HEK293 (cell line): ENCODE measurements around the gene RMND1.

Source experiments
- CTCF ChIA-PET: fragments of 350-600 bp; formaldehyde crosslinking; extraction: SDS; loops from one replicate; lab custom pipeline; 2021; ENCODE audit warnings: antibody characterized with exemption; lab: Yijun Ruan, JAX
- POLR2A ChIA-PET: fragments of 300-600 bp; formaldehyde crosslinking; extraction: SDS; loops from one replicate; lab custom pipeline; 2020; ENCODE audit warnings: antibody characterized with exemption, inconsistent platforms; lab: Yijun Ruan, JAX
- H3K27ac ChIP-seq: fragments of 200-500 bp; sonication (Bioruptor generic); 2 replicates; pipeline ENCODE4 v1.5.1; 2014; ENCODE audit warnings: low read depth, low read length, control low read depth, inconsistent platforms; ENCODE audit errors: extremely low read depth
- H3K36me3 ChIP-seq, 2 experiments: fragments of 200-500 bp in 1 of 2; sonication (Bioruptor generic) in 1 of 2; 1 replicate in 1 of 2; 2 replicates in 1 of 2; pipeline ENCODE4 v1.5.1; 2014 to 2017; ENCODE audit warnings: inconsistent platforms in 2 of 2, low read length in 2 of 2; ENCODE audit not compliant: control insufficient read depth in 2 of 2, insufficient read depth in 1 of 2
- H3K4me1 ChIP-seq: fragments of 200-500 bp; sonication (Bioruptor generic); 2 replicates; pipeline ENCODE4 v1.5.1; 2014; ENCODE audit warnings: mild to moderate bottlenecking, low read length, inconsistent platforms; ENCODE audit not compliant: control insufficient read depth, insufficient read depth
- H3K4me3 ChIP-seq: 2 replicates; pipeline ENCODE4 v1.5.1; 2011; ENCODE audit warnings: low read depth, mild to moderate bottlenecking, control low read depth, low read length, moderate library complexity
- H3K9me3 ChIP-seq: fragments of 200-500 bp; sonication (Bioruptor generic); 2 replicates; pipeline ENCODE4 v1.5.1; 2014; ENCODE audit warnings: low read depth, low read length, inconsistent platforms; ENCODE audit not compliant: control insufficient read depth, insufficient read depth
- GLIS1 ChIP-seq: fragments of 450-650 bp; formaldehyde crosslinking; IDR thresholded peaks from 2 replicates; pipeline ENCODE4 v1.5.1; 2016; ENCODE audit warnings: missing biosample characterization, missing genetic modification characterization
- HIC1 ChIP-seq: fragments of 450-650 bp; formaldehyde crosslinking; IDR thresholded peaks from 2 replicates; pipeline ENCODE4 v1.5.1; 2016; ENCODE audit warnings: missing biosample characterization, missing genetic modification characterization
- HOXA7 ChIP-seq: sonication (generic); formaldehyde crosslinking; IDR thresholded peaks from 2 replicates; pipeline ENCODE4 v1.8.1; 2022; ENCODE audit warnings: missing genetic modification reagents, borderline replicate concordance
- IKZF3 ChIP-seq: fragments of 450-650 bp; IDR thresholded peaks from 2 replicates; pipeline ENCODE4 v1.5.0; 2018; ENCODE audit warnings: missing biosample characterization, mild to moderate bottlenecking, missing genetic modification characterization, moderate library complexity
- INSM2 ChIP-seq: fragments of 450-650 bp; formaldehyde crosslinking; IDR thresholded peaks from 2 replicates; pipeline ENCODE4 v1.5.1; 2016; ENCODE audit warnings: missing biosample characterization, missing genetic modification characterization
- KLF10 ChIP-seq: fragments of 450-650 bp; IDR thresholded peaks from 2 replicates; pipeline ENCODE4 v1.5.1; 2018; ENCODE audit warnings: missing biosample characterization, mild to moderate bottlenecking, missing genetic modification characterization
- MYNN ChIP-seq: fragments of 450-650 bp; formaldehyde crosslinking; IDR thresholded peaks from 2 replicates; pipeline ENCODE4 v1.5.1; 2016; ENCODE audit warnings: missing biosample characterization, missing genetic modification characterization, borderline replicate concordance
- PATZ1 ChIP-seq: fragments of 450-650 bp; formaldehyde crosslinking; IDR thresholded peaks from 2 replicates; pipeline ENCODE4 v1.5.1; 2016; ENCODE audit warnings: missing biosample characterization, missing genetic modification characterization
- RBAK ChIP-seq: fragments of 450-650 bp; formaldehyde crosslinking; IDR thresholded peaks from 2 replicates; pipeline ENCODE4 v1.5.1; 2016; ENCODE audit warnings: missing biosample characterization, missing genetic modification characterization
- ZBTB11 ChIP-seq: fragments of 450-650 bp; formaldehyde crosslinking; conservative IDR thresholded peaks from 2 replicates; pipeline ENCODE4 v1.5.1; 2016; ENCODE audit warnings: low read depth, missing biosample characterization, missing genetic modification characterization
- ZBTB49 ChIP-seq: fragments of 450-650 bp; formaldehyde crosslinking; IDR thresholded peaks from 2 replicates; pipeline ENCODE4 v1.5.1; 2016; ENCODE audit warnings: missing biosample characterization, missing genetic modification characterization, low read depth
- ZBTB8A ChIP-seq: fragments of 450-650 bp; formaldehyde crosslinking; IDR thresholded peaks from 2 replicates; pipeline ENCODE4 v1.5.1; 2016; ENCODE audit warnings: missing biosample characterization, missing genetic modification characterization
- ZFP3 ChIP-seq: fragments of 450-650 bp; formaldehyde crosslinking; IDR thresholded peaks from 2 replicates; pipeline ENCODE4 v1.5.1; 2016; ENCODE audit warnings: low read depth, missing biosample characterization, missing genetic modification characterization
- ZIC2 ChIP-seq: fragments of 450-650 bp; formaldehyde crosslinking; IDR thresholded peaks from 2 replicates; pipeline ENCODE4 v1.5.1; 2016; ENCODE audit warnings: missing biosample characterization, missing genetic modification characterization
- ZNF2 ChIP-seq: fragments of 450-650 bp; formaldehyde crosslinking; IDR thresholded peaks from 2 replicates; pipeline ENCODE4 v1.5.1; 2016; ENCODE audit warnings: missing biosample characterization, missing genetic modification characterization
- ZNF280C ChIP-seq: fragments of 450-650 bp; formaldehyde crosslinking; IDR thresholded peaks from 2 replicates; pipeline ENCODE4 v1.5.1; 2016; ENCODE audit warnings: missing biosample characterization, missing genetic modification characterization
- ZNF366 ChIP-seq: fragments of 450-650 bp; formaldehyde crosslinking; conservative IDR thresholded peaks from 2 replicates; pipeline ENCODE4 v1.5.1; 2016; ENCODE audit warnings: missing biosample characterization, missing genetic modification characterization
- ZNF391 ChIP-seq: fragments of 450-650 bp; formaldehyde crosslinking; IDR thresholded peaks from 2 replicates; pipeline ENCODE4 v1.5.1; 2016; ENCODE audit warnings: low read depth, missing biosample characterization, missing genetic modification characterization, borderline replicate concordance
- ZNF501 ChIP-seq: fragments of 450-650 bp; formaldehyde crosslinking; IDR thresholded peaks from 2 replicates; pipeline ENCODE4 v1.5.1; 2016; ENCODE audit warnings: missing biosample characterization, missing genetic modification characterization
- ZNF654 ChIP-seq: fragments of 450-650 bp; formaldehyde crosslinking; IDR thresholded peaks from 2 replicates; pipeline ENCODE4 v1.5.1; 2016; ENCODE audit warnings: low read depth, missing biosample characterization, missing genetic modification characterization

Gene RMND1

GRCh38 chr6:151390851-151391470 is 61.0 kb downstream of the RMND1 start (continued):
- TF ChIP-seq ZNF391 (tag by site-specific recombination): 0 out of 2 replicates have a peak, but pooled peaks have one; percentile 22
- no peak for TF ChIP-seq RBAK (tag by site-specific recombination)
- peak; percentile 74 for TF ChIP-seq HIC1 (tag by site-specific recombination)
- peak; percentile 32; the same call in 1 of the 2 replicates for TF ChIP-seq MYNN (tag by site-specific recombination)
- peak; percentile 59; the same call in 1 of the 2 replicates for TF ChIP-seq GLIS1 (tag by site-specific recombination)
- TF ChIP-seq ZBTB8A: peak; percentile 18; the same call in 1 of the 2 replicates
- TF ChIP-seq PATZ1 (tag by site-specific recombination): peak; percentile 67
- no peak for TF ChIP-seq ZNF280C
- peak; percentile 25; the same call in 1 of the 2 replicates for TF ChIP-seq KLF10

GRCh38 chr6:151390276-151390850 is 61.6 kb downstream of the RMND1 start:
- ChIA-PET POLR2A (interaction anchor here (0.5 to 2.9 kb wide), 18 partner anchors 11 to 524 kb away, joined by 3 to 22 read pairs (median 5); partner anchors contain the start of genes AKAP12 and RMND1), CTCF (interaction anchor here (0.9 to 1.8 kb wide), 3 partner anchors 20 to 63 kb away, joined by 3 to 6 read pairs (median 3); no protein-coding TSS in a partner anchor)
- peaks cover 0 to 32% of the 10 kb centered on the region in 2 experiments; a peak in 1 of 3 replicates for H3K36me3 ChIP-seq
- no peak for TF ChIP-seq ZIC2 (tag by site-specific recombination)
- TF ChIP-seq ZNF501 (tag by site-specific recombination): no peak
- no peak for TF ChIP-seq ZNF2 (tag by site-specific recombination)
- peak; percentile 8; the same call in 1 of the 2 replicates for TF ChIP-seq ZBTB11 (tag by site-specific recombination)
- TF ChIP-seq ZBTB49 (tag by site-specific recombination): no peak
- TF ChIP-seq ZFP3 (tag by site-specific recombination): no peak
- peak; percentile 60 for TF ChIP-seq ZNF366 (tag by site-specific recombination)
- no peak for TF ChIP-seq HOXA7
- 0 out of 2 replicates have a peak, but pooled peaks have one; percentile 12 for TF ChIP-seq IKZF3 (tag by site-specific recombination)
- TF ChIP-seq ZNF654: no peak
- TF ChIP-seq INSM2 (tag by site-specific recombination): no peak

More at GRCh38 chr6:151390276-151390850, 61.6 kb downstream of the RMND1 start:
- Histone ChIP-seq H3K9me3 (no peaks in the 10 kb centered on the region), H3K4me1 (peaks cover 6% of the 10 kb centered on the region), H3K4me3 (peak overlapping the region; percentile 97), H3K27ac (peak overlapping the region; percentile 100)
